ENCODE data around the gene AGMO. TPM values are rescaled to one million over a fixed set of nuclear protein-coding genes. Genes with fewer than 3 reads are reported as not detected.

The AGMO gene
- total and polyA plus RNA-seq, 2 experiments from 2014 or later: 0.42 to 0.55 TPM

GRCh38 chr7:15491361-15491760, 70.5 kb downstream of the AGMO start (continued):
- no peak for TF ChIP-seq STAT1 (IDR thresholded peaks at IDR 0.05; ENCODE audit: unreplicated experiment)

GRCh38 chr7:15490291-15490690, 71.5 kb downstream of the AGMO start:
- TF ChIP-seq CREB1 (CRISPR knock-in tag; IDR thresholded peaks at IDR 0.05; ENCODE audit: low read depth) (no peak), REST (IDR thresholded peaks at IDR 0.05; ENCODE audit: unreplicated experiment) (no peak)
- no peaks in the 10 kb centered on the region for H3K4me1 ChIP-seq (ENCODE audit: insufficient read depth)
- no peaks in the 10 kb centered on the region for H3K9me3 Mint-ChIP-seq
- no peak overlapping the region for H3K27ac Mint-ChIP-seq
- no peaks in the 10 kb centered on the region for H3K36me3 Mint-ChIP-seq (ENCODE audit: low read depth)
- DNase-seq (ENCODE audit: low spot score): no peak
- no peaks in the 10 kb centered on the region for H3K4me1 Mint-ChIP-seq
- H3K36me3 ChIP-seq (ENCODE audit: insufficient read depth): no peaks in the 10 kb centered on the region
- H3K4me3 ChIP-seq: no peak overlapping the region
- no peaks in the 10 kb centered on the region for H3K27me3 Mint-ChIP-seq (ENCODE audit: insufficient read depth, low read depth, poor library complexity)
- no peak overlapping the region for H2AFZ ChIP-seq
- no peak overlapping the region for H3K27ac ChIP-seq (ENCODE audit: low read depth)
- no peak overlapping the region for H3K4me3 Mint-ChIP-seq
- no peaks in the 10 kb centered on the region for H3K27me3 ChIP-seq (ENCODE audit: insufficient read depth)
- no peak overlapping the region for H3K4me2 ChIP-seq
- H3K79me2 ChIP-seq (replicated peaks; ENCODE audit: insufficient read depth): no peaks in the 10 kb centered on the region
- ATAC-seq: no peak
- no peaks in the 10 kb centered on the region for H3F3A ChIP-seq (replicated peaks; ENCODE audit: low read depth)
- H4K20me1 ChIP-seq (replicated peaks; ENCODE audit: insufficient read depth): no peaks in the 10 kb centered on the region
- no peaks in the 10 kb centered on the region for H3K9me2 ChIP-seq (ENCODE audit: insufficient read depth)

GRCh38 chr7:15489861-15490260, 72.0 kb downstream of the AGMO start:
- Histone ChIP-seq H3K36me3 (ENCODE audit: insufficient read depth) (no peaks in the 10 kb centered on the region), H3K27me3 (ENCODE audit: insufficient read depth) (no peaks in the 10 kb centered on the region), H3K9me2 (ENCODE audit: insufficient read depth) (no peaks in the 10 kb centered on the region), H4K20me1 (replicated peaks; ENCODE audit: insufficient read depth) (no peaks in the 10 kb centered on the region), H3K79me2 (replicated peaks; ENCODE audit: insufficient read depth) (no peaks in the 10 kb centered on the region), H3F3A (replicated peaks; ENCODE audit: low read depth) (no peaks in the 10 kb centered on the region), H3K4me1 (ENCODE audit: insufficient read depth) (no peaks in the 10 kb centered on the region), H3K27ac (ENCODE audit: low read depth) (no peak overlapping the region), H2AFZ (no peak overlapping the region), H3K4me2 (no peak overlapping the region), H3K4me3 (no peak overlapping the region)
- no peaks in the 10 kb centered on the region for H3K36me3 Mint-ChIP-seq (ENCODE audit: low read depth)
- ATAC-seq (no peak), DNase-seq (ENCODE audit: low spot score) (no peak)
- H3K9me3 Mint-ChIP-seq: no peaks in the 10 kb centered on the region
- no peak overlapping the region for H3K4me3 Mint-ChIP-seq
- H3K4me1 Mint-ChIP-seq: no peaks in the 10 kb centered on the region
- H3K27ac Mint-ChIP-seq: no peak overlapping the region
- H3K27me3 Mint-ChIP-seq (ENCODE audit: insufficient read depth, low read depth, poor library complexity): no peaks in the 10 kb centered on the region
- TF ChIP-seq CTCF (conservative IDR thresholded peaks at IDR 0.05; ENCODE audit: low read depth in 2 of 2) (no peak), ZNF462 (CRISPR knock-in tag; IDR thresholded peaks at IDR 0.05) (no peak), ZNF331 (CRISPR knock-in tag; IDR thresholded peaks at IDR 0.05; ENCODE audit: low read depth) (no peak), NANOG (IDR thresholded peaks at IDR 0.05; ENCODE audit: borderline replicate concordance) (no peak), EZH2 (IDR thresholded peaks at IDR 0.05; ENCODE audit: low read depth, unreplicated experiment) (no peak), STAT1 (IDR thresholded peaks at IDR 0.05; ENCODE audit: unreplicated experiment) (no peak), POLR2AphosphoS5 (IDR thresholded peaks at IDR 0.05; ENCODE audit: low read depth) (no peak), ZNF114 (CRISPR knock-in tag; IDR thresholded peaks at IDR 0.05) (no peak)
